Measurements from ENCODE around the gene HELQ. TPM values are rescaled to one million over a fixed set of nuclear protein-coding genes. Genes with fewer than 3 reads are reported as not detected.

Gene HELQ
- total and polyA plus RNA-seq, 10 of the 15 experiments (the other 5 are each of a cell fraction or from before 2014, with no cell fraction given) = 4.5 to 13.3 (median 10.6) TPM

DNA sequence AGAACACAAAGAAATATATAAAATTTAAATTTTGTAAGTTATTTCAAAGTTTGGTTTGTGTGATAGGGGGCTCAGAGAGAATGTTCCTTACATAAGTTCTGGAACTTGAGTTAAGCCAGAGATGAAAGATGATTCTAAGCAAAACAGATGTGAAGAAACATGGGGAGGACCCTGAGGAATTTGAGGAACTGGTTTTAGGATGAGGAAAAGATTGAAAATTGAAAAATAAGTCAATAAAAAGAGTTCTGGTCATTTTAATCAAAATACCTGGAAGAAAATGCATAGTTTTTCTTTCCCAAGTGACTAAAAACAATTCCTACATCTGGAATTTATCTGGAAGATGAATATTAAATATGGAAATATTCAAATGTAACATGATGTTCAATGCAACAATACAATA lies 37.4 kb downstream of the HELQ start (continued):
- TF ChIP-seq, protein P1, sequence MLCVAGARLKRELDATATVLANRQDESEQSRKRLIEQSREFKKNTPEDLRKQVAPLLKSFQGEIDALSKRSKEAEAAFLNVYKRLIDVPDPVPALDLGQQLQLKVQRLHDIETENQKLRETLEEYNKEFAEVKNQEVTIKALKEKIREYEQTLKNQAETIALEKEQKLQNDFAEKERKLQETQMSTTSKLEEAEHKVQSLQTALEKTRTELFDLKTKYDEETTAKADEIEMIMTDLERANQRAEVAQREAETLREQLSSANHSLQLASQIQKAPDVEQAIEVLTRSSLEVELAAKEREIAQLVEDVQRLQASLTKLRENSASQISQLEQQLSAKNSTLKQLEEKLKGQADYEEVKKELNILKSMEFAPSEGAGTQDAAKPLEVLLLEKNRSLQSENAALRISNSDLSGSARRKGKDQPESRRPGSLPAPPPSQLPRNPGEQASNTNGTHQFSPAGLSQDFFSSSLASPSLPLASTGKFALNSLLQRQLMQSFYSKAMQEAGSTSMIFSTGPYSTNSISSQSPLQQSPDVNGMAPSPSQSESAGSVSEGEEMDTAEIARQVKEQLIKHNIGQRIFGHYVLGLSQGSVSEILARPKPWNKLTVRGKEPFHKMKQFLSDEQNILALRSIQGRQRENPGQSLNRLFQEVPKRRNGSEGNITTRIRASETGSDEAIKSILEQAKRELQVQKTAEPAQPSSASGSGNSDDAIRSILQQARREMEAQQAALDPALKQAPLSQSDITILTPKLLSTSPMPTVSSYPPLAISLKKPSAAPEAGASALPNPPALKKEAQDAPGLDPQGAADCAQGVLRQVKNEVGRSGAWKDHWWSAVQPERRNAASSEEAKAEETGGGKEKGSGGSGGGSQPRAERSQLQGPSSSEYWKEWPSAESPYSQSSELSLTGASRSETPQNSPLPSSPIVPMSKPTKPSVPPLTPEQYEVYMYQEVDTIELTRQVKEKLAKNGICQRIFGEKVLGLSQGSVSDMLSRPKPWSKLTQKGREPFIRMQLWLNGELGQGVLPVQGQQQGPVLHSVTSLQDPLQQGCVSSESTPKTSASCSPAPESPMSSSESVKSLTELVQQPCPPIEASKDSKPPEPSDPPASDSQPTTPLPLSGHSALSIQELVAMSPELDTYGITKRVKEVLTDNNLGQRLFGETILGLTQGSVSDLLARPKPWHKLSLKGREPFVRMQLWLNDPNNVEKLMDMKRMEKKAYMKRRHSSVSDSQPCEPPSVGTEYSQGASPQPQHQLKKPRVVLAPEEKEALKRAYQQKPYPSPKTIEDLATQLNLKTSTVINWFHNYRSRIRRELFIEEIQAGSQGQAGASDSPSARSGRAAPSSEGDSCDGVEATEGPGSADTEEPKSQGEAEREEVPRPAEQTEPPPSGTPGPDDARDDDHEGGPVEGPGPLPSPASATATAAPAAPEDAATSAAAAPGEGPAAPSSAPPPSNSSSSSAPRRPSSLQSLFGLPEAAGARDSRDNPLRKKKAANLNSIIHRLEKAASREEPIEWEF (IDR thresholded peaks at IDR 0.05; ENCODE audit: insufficient replicate concordance, low read depth, low read length) = no peak
- no peak for TF ChIP-seq MXI1 (IDR thresholded peaks at IDR 0.05; ENCODE audit: low read depth, low read length)
- TF ChIP-seq, protein P2, sequence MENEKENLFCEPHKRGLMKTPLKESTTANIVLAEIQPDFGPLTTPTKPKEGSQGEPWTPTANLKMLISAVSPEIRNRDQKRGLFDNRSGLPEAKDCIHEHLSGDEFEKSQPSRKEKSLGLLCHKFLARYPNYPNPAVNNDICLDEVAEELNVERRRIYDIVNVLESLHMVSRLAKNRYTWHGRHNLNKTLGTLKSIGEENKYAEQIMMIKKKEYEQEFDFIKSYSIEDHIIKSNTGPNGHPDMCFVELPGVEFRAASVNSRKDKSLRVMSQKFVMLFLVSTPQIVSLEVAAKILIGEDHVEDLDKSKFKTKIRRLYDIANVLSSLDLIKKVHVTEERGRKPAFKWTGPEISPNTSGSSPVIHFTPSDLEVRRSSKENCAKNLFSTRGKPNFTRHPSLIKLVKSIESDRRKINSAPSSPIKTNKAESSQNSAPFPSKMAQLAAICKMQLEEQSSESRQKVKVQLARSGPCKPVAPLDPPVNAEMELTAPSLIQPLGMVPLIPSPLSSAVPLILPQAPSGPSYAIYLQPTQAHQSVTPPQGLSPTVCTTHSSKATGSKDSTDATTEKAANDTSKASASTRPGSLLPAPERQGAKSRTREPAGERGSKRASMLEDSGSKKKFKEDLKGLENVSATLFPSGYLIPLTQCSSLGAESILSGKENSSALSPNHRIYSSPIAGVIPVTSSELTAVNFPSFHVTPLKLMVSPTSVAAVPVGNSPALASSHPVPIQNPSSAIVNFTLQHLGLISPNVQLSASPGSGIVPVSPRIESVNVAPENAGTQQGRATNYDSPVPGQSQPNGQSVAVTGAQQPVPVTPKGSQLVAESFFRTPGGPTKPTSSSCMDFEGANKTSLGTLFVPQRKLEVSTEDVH (IDR thresholded peaks at IDR 0.05; ENCODE audit: low read depth, partially characterized antibody) = no peak
- TF ChIP-seq, protein P3, sequence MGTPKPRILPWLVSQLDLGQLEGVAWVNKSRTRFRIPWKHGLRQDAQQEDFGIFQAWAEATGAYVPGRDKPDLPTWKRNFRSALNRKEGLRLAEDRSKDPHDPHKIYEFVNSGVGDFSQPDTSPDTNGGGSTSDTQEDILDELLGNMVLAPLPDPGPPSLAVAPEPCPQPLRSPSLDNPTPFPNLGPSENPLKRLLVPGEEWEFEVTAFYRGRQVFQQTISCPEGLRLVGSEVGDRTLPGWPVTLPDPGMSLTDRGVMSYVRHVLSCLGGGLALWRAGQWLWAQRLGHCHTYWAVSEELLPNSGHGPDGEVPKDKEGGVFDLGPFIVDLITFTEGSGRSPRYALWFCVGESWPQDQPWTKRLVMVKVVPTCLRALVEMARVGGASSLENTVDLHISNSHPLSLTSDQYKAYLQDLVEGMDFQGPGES (IDR thresholded peaks at IDR 0.05) = no peak
- no peak for TF ChIP-seq POLR2A (IDR thresholded peaks at IDR 0.05; ENCODE audit: low read depth, low read length)
- TF ChIP-seq, protein P4, sequence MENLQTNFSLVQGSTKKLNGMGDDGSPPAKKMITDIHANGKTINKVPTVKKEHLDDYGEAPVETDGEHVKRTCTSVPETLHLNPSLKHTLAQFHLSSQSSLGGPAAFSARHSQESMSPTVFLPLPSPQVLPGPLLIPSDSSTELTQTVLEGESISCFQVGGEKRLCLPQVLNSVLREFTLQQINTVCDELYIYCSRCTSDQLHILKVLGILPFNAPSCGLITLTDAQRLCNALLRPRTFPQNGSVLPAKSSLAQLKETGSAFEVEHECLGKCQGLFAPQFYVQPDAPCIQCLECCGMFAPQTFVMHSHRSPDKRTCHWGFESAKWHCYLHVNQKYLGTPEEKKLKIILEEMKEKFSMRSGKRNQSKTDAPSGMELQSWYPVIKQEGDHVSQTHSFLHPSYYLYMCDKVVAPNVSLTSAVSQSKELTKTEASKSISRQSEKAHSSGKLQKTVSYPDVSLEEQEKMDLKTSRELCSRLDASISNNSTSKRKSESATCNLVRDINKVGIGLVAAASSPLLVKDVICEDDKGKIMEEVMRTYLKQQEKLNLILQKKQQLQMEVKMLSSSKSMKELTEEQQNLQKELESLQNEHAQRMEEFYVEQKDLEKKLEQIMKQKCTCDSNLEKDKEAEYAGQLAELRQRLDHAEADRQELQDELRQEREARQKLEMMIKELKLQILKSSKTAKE (IDR thresholded peaks at IDR 0.05; ENCODE audit: low read depth, poor library complexity, severe bottlenecking) = no peak
- TF ChIP-seq NFXL1 (IDR thresholded peaks at IDR 0.05; ENCODE audit: borderline replicate concordance) = no peak
